Heart left ventricle (tissue), 16 donors: ENCODE data around the gene KCNJ16. TPM values are rescaled to one million over a fixed set of nuclear protein-coding genes. Genes with fewer than 3 reads are reported as not detected.
A peak's percentile ranks its signal among the peaks of the same experiment; 100 is the strongest.

Source experiments
- ATAC-seq, 4 donors: fragments of 200-7000 bp; cut with Tn5 transposase; one replicate each; pipeline ENCODE4 v1.9.1; 2020 to 2022; ENCODE audit warnings: moderate library complexity in 4 of 4, mild to moderate bottlenecking in 3 of 4, moderate number of reproducible peaks in 1 of 4
- DNase-seq, 5 donors: peaks; one replicate each; pipeline ENCODE4 v3.0.0-alpha.2; 2020
- H3K27ac ChIP-seq, 12 donors: fragments of 200-600 bp; sonication (generic) in 4 of 12; one replicate each; pipeline versions ENCODE4 v1.5.0 to v1.8.0; 2016 to 2022; ENCODE audit warnings: mild to moderate bottlenecking in 2 of 12
- H3K27me3 ChIP-seq, 9 donors: fragments of 200-600 bp; sonication (generic) in 2 of 9; one replicate each; pipeline versions ENCODE4 v1.5.1 to v1.8.0; 2016 to 2022; ENCODE audit warnings: mild to moderate bottlenecking in 3 of 9
- H3K36me3 ChIP-seq, 9 donors: fragments of 200-600 bp; sonication (generic) in 2 of 9; one replicate each; pipeline versions ENCODE4 v1.5.0 to v1.8.0; 2018 to 2022; ENCODE audit warnings: mild to moderate bottlenecking in 2 of 9
- H3K4me1 ChIP-seq, 12 donors: fragments of 200-600 bp; sonication (generic) in 4 of 12; one replicate each; pipeline versions ENCODE4 v1.5.0 to v1.8.0; 2016 to 2022; ENCODE audit warnings: mild to moderate bottlenecking in 3 of 12
- H3K4me3 ChIP-seq, 12 donors: fragments of 200-600 bp; sonication (generic) in 4 of 12; one replicate each; pipeline versions ENCODE4 v1.5.0 to v1.8.0; 2017 to 2022; ENCODE audit warnings: mild to moderate bottlenecking in 9 of 12, moderate library complexity in 4 of 12
- H3K9me3 ChIP-seq, 12 donors: fragments of 200-600 bp; sonication (generic) in 4 of 12; one replicate each; pipeline versions ENCODE4 v1.5.0 to v1.8.0; 2016 to 2022; ENCODE audit warnings: mild to moderate bottlenecking in 1 of 12
- CTCF ChIP-seq, 12 donors: fragments of 200-600 bp; sonication (generic) in 4 of 12; IDR thresholded peaks; one replicate each; pipeline versions ENCODE4 v1.5.0 to v1.8.0; 2018 to 2022; ENCODE audit warnings: antibody characterized with exemption in 12 of 12, mild to moderate bottlenecking in 5 of 12
- POLR2A ChIP-seq, 2 donors: fragments of 450-650 bp; IDR thresholded peaks; one replicate each; pipeline ENCODE4 v1.6.1; 2017; ENCODE audit warnings: antibody characterized with exemption in 2 of 2, mild to moderate bottlenecking in 2 of 2, moderate library complexity in 2 of 2
- WGBS, 4 donors: extraction: QIAGEN DNeasy Blood & Tissue Kit in 2 of 4; methylation state at CpG; one replicate each; pipeline versions ENCODE4 v1.1.5 to v1.1.7; 2013 to 2018; 5-methylcytosine and 5-hydroxymethylcytosine counted together
- intact Hi-C, 10 donors: fragments of 100-400 bp; cut with DNase I; formaldehyde crosslinking; loops; one replicate each; pipeline versions ENCODE4 v1.11.1 to v1.14.2; 2022
- polyA plus RNA-seq, 2 donors: library from polyadenylated mRNA; stranded (reverse); fragments of 200-250 nt; gene quantifications; one replicate each; pipeline ENCODE4 v1.2.3, GENCODE V29; 2013
- total RNA-seq, 9 donors: library from RNA; depleted of rRNA in 2 of 9; stranded (reverse); fragments of >200 nt in 2 of 9; fragmentation: NEBNext Ultra II Directional in 3 of 9; extraction: Animal tissue kit (Norgen Biotek cat#: 25700) in 3 of 9; gene quantifications; one replicate each; pipeline versions ENCODE4 v1.1.0 to v1.2.4, GENCODE V29; 2016 to 2023
- donor health status: ischemic (EF 13 %, LVEDD 7.1; RV severe dilation, severe dysfunction).
- donor health status: healthy with polysubstance abuse.
- donor health status: DM: no; HTN: yes; CAD: no.
- donor health status: DM: no; HTN: no; CAD: no.
- donor health status: ischemic (EF 25% LVEDD 6.9; RV normal size, moderate dysfunction).
- donor health status: ischemic (EF 25% LVEDD 5.7; RV mildly dilated, moderate dysfunction).
- donor health status: healthy.
- donor health status: DM: yes; HTN: yes; CAD: no.
- donor health status: ischemic (EF 35%, LVEDD 5.7; RV mildly dilated, moderate dysfunction).
- donor health status: nonischemic (EF 11% LVEDD 7.7; RV severe dilation, severe dysfunction).
- donor health status: DM: yes; HTN: yes; CAD: no.
- donor health status: PGD.
- donor health status: ischemic (EF 29% LVEDD 5.4; RV normal size, mild dysfunction).
- donor health status: nonischemic (EF 23%, LVEDD 6.1; RV moderate dilation, normal function).

Gene KCNJ16
- total and polyA plus RNA-seq, 11 donors, result 0.04 to 0.34 TPM; not detected in 9

GRCh38 chr17:70134777-70135176, 59.8 kb downstream of the KCNJ16 start:
- no peaks in the 10 kb centered on the region for H3K27me3 ChIP-seq
- DNase-seq, result no peak
- H3K4me3 ChIP-seq, result no peak overlapping the region
- intact Hi-C loops, result loop anchor here in 2 of 10 donors (5.0 to 10.0 kb wide), 2 partner anchors 60 to 407 kb away; partner anchors contain the start of gene KCNJ16 (in 1 of the 2)
- no peak for ATAC-seq
- no peak overlapping the region for H3K27ac ChIP-seq
- H3K4me1 ChIP-seq, result peaks cover 0 to 22% (median 15%) of the 10 kb centered on the region in 12 donors
- H3K36me3 ChIP-seq, result no peaks in the 10 kb centered on the region
- H3K9me3 ChIP-seq, result no peaks in the 10 kb centered on the region
- TF ChIP-seq CTCF (IDR thresholded peaks at IDR 0.05) (no peak), POLR2A (IDR thresholded peaks at IDR 0.05) (no peak)
- WGBS, 4 donors, result 90 to 100% (median 98%) methylated on average over 1 of the region's 1 CpG

GRCh38 chr17:70136131-70136530, 61.1 kb downstream of the KCNJ16 start:
- Histone ChIP-seq H3K27ac (no peak overlapping the region), H3K36me3 (no peaks in the 10 kb centered on the region), H3K4me1 (peaks cover 0 to 22% (median 15%) of the 10 kb centered on the region in 12 donors), H3K9me3 (no peaks in the 10 kb centered on the region), H3K27me3 (no peaks in the 10 kb centered on the region), H3K4me3 (no peak overlapping the region)
- no peak for ATAC-seq
- no peak for TF ChIP-seq CTCF (IDR thresholded peaks at IDR 0.05)
- TF ChIP-seq POLR2A (IDR thresholded peaks at IDR 0.05), result no peak
- DNase-seq, result no peak
- intact Hi-C loops, result loop anchor here in 2 of 10 donors (5.0 to 10.0 kb wide), 2 partner anchors 61 to 409 kb away; partner anchors contain the start of gene KCNJ16 (in 1 of the 2)
- WGBS, 4 donors, result 86 to 92% (median 90%) methylated on average over 5 of the region's 5 CpGs

- WGBS, 4 donors, result 12 to 20% (median 18%) methylated on average over 9 of the region's 9 CpGs
- TF ChIP-seq POLR2A (IDR thresholded peaks at IDR 0.05) (no peak), CTCF (IDR thresholded peaks at IDR 0.05) (no peak)
- H3K27me3 ChIP-seq, result no peaks in the 10 kb centered on the region
- no peaks in the 10 kb centered on the region for H3K9me3 ChIP-seq
- peaks cover 0 to 22% (median 15%) of the 10 kb centered on the region in 12 donors for H3K4me1 ChIP-seq
- H3K4me3 ChIP-seq, result peak overlapping the region in 11 of 12 donors; percentile 14 to 58 (median 42)
- peak; percentile 95 to 99 (median 98) for ATAC-seq
- H3K27ac ChIP-seq, result peak overlapping the region; percentile 55 to 86 (median 82)
- no peaks in the 10 kb centered on the region for H3K36me3 ChIP-seq
- DNase-seq, result peak in 4 of 5 donors; percentile 32 to 53 (median 34)
- intact Hi-C loops, result loop anchor here in 2 of 10 donors (5.0 to 10.0 kb wide), 2 partner anchors 63 to 410 kb away; partner anchors contain the start of gene KCNJ16 (in 1 of the 2)
These were observed 62.6 kb downstream of the KCNJ16 start for GRCh38 chr17:70137451-70138230.

GRCh38 chr17:70138291-70138865, 63.4 kb downstream of the KCNJ16 start:
- no peaks in the 10 kb centered on the region for H3K36me3 ChIP-seq
- peaks cover 0 to 22% (median 15%) of the 10 kb centered on the region in 12 donors for H3K4me1 ChIP-seq
- no peaks in the 10 kb centered on the region for H3K27me3 ChIP-seq
- no peak overlapping the region for H3K4me3 ChIP-seq
- no peaks in the 10 kb centered on the region for H3K9me3 ChIP-seq
- peak overlapping the region in 11 of 12 donors; percentile 76 to 86 (median 82) for H3K27ac ChIP-seq
- peak in 1 of 4 donors; percentile 25 for ATAC-seq
- 80 to 86% (median 83%) methylated on average over 3 of the region's 3 CpGs for WGBS, 4 donors
- TF ChIP-seq CTCF (IDR thresholded peaks at IDR 0.05) (no peak), POLR2A (IDR thresholded peaks at IDR 0.05) (no peak)
- no peak for DNase-seq
- intact Hi-C loops, result loop anchor here in 2 of 10 donors (5.0 to 10.0 kb wide), 2 partner anchors 64 to 411 kb away; partner anchors contain the start of gene KCNJ16 (in 1 of the 2)
